ENCODE measurements around the gene GMEB2.
"Not testable (repeated sequence)": the region's sequence is repeated elsewhere in the genome, so short reads cannot be mapped to it uniquely, and the experiment has no call there.

The GMEB2 gene

GRCh38 chr20:63619505-63619904, 7.4 kb downstream of the GMEB2 start:
- WGBS: 92% methylated on average over 13 of the region's 13 CpGs
- H3K4me1 ChIP-seq (ENCODE audit: insufficient read depth, low read length): no peaks in the 10 kb centered on the region

DNA sequence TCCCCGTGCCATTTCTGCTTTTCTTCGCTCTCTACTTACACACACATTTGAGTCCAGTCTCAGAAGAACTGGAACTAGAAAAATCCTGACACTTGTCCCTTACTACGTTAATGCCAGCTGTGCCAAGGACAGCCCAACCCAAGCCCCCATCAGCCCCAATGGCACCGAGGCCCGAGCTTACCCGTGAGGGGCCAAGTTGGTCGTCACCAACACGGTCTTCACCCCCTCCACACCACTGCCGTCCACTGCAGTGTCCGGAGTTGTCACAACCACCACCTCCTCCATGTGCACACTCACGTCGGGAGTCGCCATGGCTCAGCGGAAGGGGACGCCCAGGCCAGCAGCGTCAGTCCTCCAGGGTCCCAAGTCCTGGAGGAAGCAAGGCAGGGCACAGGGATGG, 7.8 kb downstream of the GMEB2 start:
- Histone ChIP-seq H3K4me1 (ENCODE audit: insufficient read depth, low read length) (no peaks in the 10 kb centered on the region), H3K36me3 (ENCODE audit: insufficient read depth, low read length) (peaks cover 40% of the 10 kb centered on the region), H3K9ac (ENCODE audit: low read depth, low read length) (no peak overlapping the region), H3K4me3 (ENCODE audit: low read length) (no peak overlapping the region), H3K9me3 (ENCODE audit: insufficient read depth, low read depth, low read length) (peaks cover 5% of the 10 kb centered on the region), H3K27me3 (ENCODE audit: insufficient read depth, low read length) (no peaks in the 10 kb centered on the region), H3K27ac (ENCODE audit: low read depth, low read length) (no peak overlapping the region)
- 96% methylated on average over 16 of the region's 16 CpGs for whole genome bisulfite sequencing

More at GRCh38 chr20:63619505-63619904, 7.4 kb downstream of the GMEB2 start:
- H3K9me3 ChIP-seq (ENCODE audit: insufficient read depth, low read depth, low read length): peaks cover 5% of the 10 kb centered on the region
- no peak overlapping the region for H3K27ac ChIP-seq (ENCODE audit: low read depth, low read length)
- H3K9ac ChIP-seq (ENCODE audit: low read depth, low read length): no peak overlapping the region
- H3K4me3 ChIP-seq (ENCODE audit: low read length): no peak overlapping the region
- H3K27me3 ChIP-seq (ENCODE audit: insufficient read depth, low read length): no peaks in the 10 kb centered on the region
- H3K36me3 ChIP-seq (ENCODE audit: insufficient read depth, low read length): peaks cover 40% of the 10 kb centered on the region

GRCh38 chr20:63618291-63618980, 8.5 kb downstream of the GMEB2 start:
- H3K9ac ChIP-seq (ENCODE audit: low read depth, low read length): no peak overlapping the region
- 94% methylated on average over 11 of the region's 11 CpGs for WGBS
- H3K4me3 ChIP-seq (ENCODE audit: low read length): no peak overlapping the region
- no peaks in the 10 kb centered on the region for H3K4me1 ChIP-seq (ENCODE audit: insufficient read depth, low read length)
- H3K27ac ChIP-seq (ENCODE audit: low read depth, low read length): no peak overlapping the region
- peaks cover 5% of the 10 kb centered on the region for H3K9me3 ChIP-seq (ENCODE audit: insufficient read depth, low read depth, low read length)
- peaks cover 40% of the 10 kb centered on the region for H3K36me3 ChIP-seq (ENCODE audit: insufficient read depth, low read length)
- no peaks in the 10 kb centered on the region for H3K27me3 ChIP-seq (ENCODE audit: insufficient read depth, low read length)

DNA sequence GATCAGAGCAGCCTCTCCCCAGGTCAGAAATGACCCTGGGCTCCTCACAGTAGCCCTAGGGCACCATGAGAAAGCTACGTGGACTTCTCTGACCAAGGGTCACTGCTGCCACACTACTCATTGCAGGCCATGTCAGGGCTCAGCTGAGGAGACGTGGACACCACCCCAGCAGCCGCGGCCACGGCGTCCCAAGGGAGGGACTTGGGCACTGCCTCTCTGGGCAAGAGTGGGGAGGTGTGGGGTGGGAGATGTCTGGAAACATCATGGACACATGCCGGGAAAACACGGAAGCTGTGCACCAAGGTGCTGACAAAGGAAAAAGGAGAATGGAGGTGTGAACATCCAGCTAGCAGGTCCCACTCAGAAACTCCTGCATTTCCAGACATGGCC, 9.0 kb downstream of the GMEB2 start:
- Histone ChIP-seq H3K9ac (ENCODE audit: low read depth, low read length) (no peak overlapping the region), H3K4me3 (ENCODE audit: low read length) (no peak overlapping the region), H3K4me1 (ENCODE audit: insufficient read depth, low read length) (no peaks in the 10 kb centered on the region), H3K9me3 (ENCODE audit: insufficient read depth, low read depth, low read length) (peaks cover 5% of the 10 kb centered on the region), H3K36me3 (ENCODE audit: insufficient read depth, low read length) (peaks cover 40% of the 10 kb centered on the region), H3K27me3 (ENCODE audit: insufficient read depth, low read length) (no peaks in the 10 kb centered on the region), H3K27ac (ENCODE audit: low read depth, low read length) (no peak overlapping the region)
- WGBS: 89% methylated on average over 8 of the region's 8 CpGs

DNA sequence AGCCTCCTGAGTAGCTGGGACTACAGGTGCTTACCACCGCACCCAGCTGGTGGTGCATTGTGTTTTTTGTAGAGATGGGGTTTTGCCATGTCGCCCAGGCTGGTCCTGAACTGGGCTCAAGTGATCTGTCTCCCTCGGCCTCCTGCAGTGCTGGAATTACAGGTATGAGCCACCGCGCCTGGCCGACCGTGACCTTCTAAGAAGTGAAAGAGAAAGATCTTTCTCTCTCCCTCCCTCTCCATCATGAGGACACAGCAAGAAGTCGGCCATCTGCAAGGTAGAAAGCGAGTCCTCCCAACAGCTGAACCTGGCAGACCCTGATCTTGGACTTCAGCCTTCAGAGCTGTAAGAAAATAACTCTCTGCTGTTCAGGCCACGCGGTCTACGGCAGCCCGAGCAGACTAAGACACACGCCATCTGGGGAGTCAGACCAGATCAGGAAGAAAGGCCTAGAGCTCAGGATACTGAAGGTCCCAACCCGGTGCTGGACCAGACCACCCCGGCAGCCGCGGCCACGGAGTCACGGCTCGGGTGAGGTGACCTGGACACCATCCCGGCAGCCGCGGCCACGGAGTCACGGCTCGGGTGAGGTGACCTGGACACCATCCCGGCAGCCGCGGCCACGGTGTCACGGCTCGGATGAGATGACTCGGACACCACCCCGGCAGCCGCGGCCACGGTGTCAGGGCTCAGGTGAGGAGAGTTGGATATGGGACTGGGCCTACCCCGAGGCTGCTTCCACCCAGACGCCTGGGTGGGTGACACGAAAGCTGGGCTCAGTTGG, 9.6 kb downstream of the GMEB2 start:
- WGBS: 95% methylated on average over 41 of the region's 41 CpGs
- Histone ChIP-seq H3K9me3 (ENCODE audit: insufficient read depth, low read depth, low read length) (peaks cover 5% of the 10 kb centered on the region), H3K9ac (ENCODE audit: low read depth, low read length) (no peak overlapping the region), H3K36me3 (ENCODE audit: insufficient read depth, low read length) (peaks cover 40% of the 10 kb centered on the region), H3K27me3 (ENCODE audit: insufficient read depth, low read length) (no peaks in the 10 kb centered on the region), H3K4me1 (ENCODE audit: insufficient read depth, low read length) (no peaks in the 10 kb centered on the region), H3K4me3 (ENCODE audit: low read length) (no peak overlapping the region), H3K27ac (ENCODE audit: low read depth, low read length) (no peak overlapping the region)

- not testable (repeated sequence) for H3K27ac ChIP-seq (ENCODE audit: low read depth, low read length); H3K9me3 ChIP-seq (ENCODE audit: insufficient read depth, low read depth, low read length); H3K4me3 ChIP-seq (ENCODE audit: low read length); H3K9ac ChIP-seq (ENCODE audit: low read depth, low read length); H3K27me3 ChIP-seq (ENCODE audit: insufficient read depth, low read length); H3K4me1 ChIP-seq (ENCODE audit: insufficient read depth, low read length)
- WGBS: 79% methylated on average over 12 of the region's 18 CpGs
- peaks cover 40% of the 10 kb centered on the region for H3K36me3 ChIP-seq (ENCODE audit: insufficient read depth, low read length)
Measured at GRCh38 chr20:63613863-63614594, 12.9 kb downstream of the GMEB2 start.

GRCh38 chr20:63612276-63612931, 14.5 kb downstream of the GMEB2 start:
- H3K9ac ChIP-seq (ENCODE audit: low read depth, low read length): no peak overlapping the region
- WGBS: 90% methylated on average over 20 of the region's 20 CpGs

DNA sequence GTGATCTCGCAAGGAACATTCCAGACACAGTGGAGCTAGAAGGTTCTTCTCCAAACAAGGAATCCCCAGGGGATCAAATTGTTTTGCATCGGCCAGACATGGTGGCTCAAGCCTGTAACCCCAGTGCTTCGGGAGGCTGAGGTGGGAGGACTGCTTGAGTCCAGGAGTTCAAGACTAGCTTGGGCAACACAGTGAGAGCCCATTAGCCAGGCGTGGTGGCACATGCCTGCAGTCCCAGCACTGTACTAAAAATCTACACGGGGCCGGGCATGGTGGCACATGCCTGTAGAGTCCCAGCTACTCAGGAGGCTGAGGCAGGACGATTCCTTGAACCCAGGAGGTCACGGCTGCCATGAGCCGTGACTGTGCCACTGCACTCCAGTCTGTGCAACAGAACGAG, 15.3 kb downstream of the GMEB2 start:
- peaks cover 5% of the 10 kb centered on the region for H3K9me3 ChIP-seq (ENCODE audit: insufficient read depth, low read depth, low read length)
- no peak overlapping the region for H3K9ac ChIP-seq (ENCODE audit: low read depth, low read length)
- H3K27ac ChIP-seq (ENCODE audit: low read depth, low read length): no peak overlapping the region
- H3K27me3 ChIP-seq (ENCODE audit: insufficient read depth, low read length): no peaks in the 10 kb centered on the region
- WGBS: 95% methylated on average over 10 of the region's 10 CpGs
- peaks cover 18% of the 10 kb centered on the region for H3K36me3 ChIP-seq (ENCODE audit: insufficient read depth, low read length)
- H3K4me1 ChIP-seq (ENCODE audit: insufficient read depth, low read length): no peaks in the 10 kb centered on the region
- no peak overlapping the region for H3K4me3 ChIP-seq (ENCODE audit: low read length)

More at GRCh38 chr20:63612276-63612931, 14.5 kb downstream of the GMEB2 start:
- peaks cover 5% of the 10 kb centered on the region for H3K9me3 ChIP-seq (ENCODE audit: insufficient read depth, low read depth, low read length)
- no peaks in the 10 kb centered on the region for H3K27me3 ChIP-seq (ENCODE audit: insufficient read depth, low read length)
- H3K4me3 ChIP-seq (ENCODE audit: low read length): no peak overlapping the region
- H3K36me3 ChIP-seq (ENCODE audit: insufficient read depth, low read length): peaks cover 26% of the 10 kb centered on the region
- H3K27ac ChIP-seq (ENCODE audit: low read depth, low read length): no peak overlapping the region
- no peaks in the 10 kb centered on the region for H3K4me1 ChIP-seq (ENCODE audit: insufficient read depth, low read length)

GRCh38 chr20:63610581-63611435, 16.1 kb downstream of the GMEB2 start:
- Histone ChIP-seq H3K9me3 (ENCODE audit: insufficient read depth, low read depth, low read length) (peaks cover 5% of the 10 kb centered on the region), H3K27ac (ENCODE audit: low read depth, low read length) (no peak overlapping the region), H3K4me3 (ENCODE audit: low read length) (no peak overlapping the region), H3K27me3 (ENCODE audit: insufficient read depth, low read length) (no peaks in the 10 kb centered on the region), H3K9ac (ENCODE audit: low read depth, low read length) (no peak overlapping the region), H3K4me1 (ENCODE audit: insufficient read depth, low read length) (no peaks in the 10 kb centered on the region), H3K36me3 (ENCODE audit: insufficient read depth, low read length) (peaks cover 13% of the 10 kb centered on the region)
- WGBS: 92% methylated on average over 17 of the region's 17 CpGs

DNA sequence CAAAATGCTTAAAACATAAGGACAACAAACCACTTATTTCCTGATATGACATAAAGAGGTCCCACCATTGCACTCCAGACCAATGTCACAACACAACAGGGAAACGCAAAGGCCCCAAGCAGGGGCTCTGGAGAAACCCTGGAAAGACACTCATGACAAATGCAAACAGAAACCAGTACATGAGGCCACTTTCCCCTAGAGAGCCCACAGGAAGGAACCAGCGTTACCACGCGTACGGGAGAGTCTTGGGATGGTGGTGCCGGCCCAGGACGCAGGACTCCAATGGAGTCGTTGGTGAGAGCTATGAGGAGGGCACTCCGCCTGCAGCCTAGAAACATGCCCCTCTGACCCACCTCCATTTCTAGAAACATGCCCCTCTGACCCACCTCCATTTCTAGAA, 20.2 kb downstream of the GMEB2 start:
- Histone ChIP-seq H3K36me3 (ENCODE audit: insufficient read depth, low read length) (peaks cover 19% of the 10 kb centered on the region), H3K4me3 (ENCODE audit: low read length) (no peak overlapping the region), H3K9ac (ENCODE audit: low read depth, low read length) (no peak overlapping the region), H3K9me3 (ENCODE audit: insufficient read depth, low read depth, low read length) (no peaks in the 10 kb centered on the region), H3K4me1 (ENCODE audit: insufficient read depth, low read length) (no peaks in the 10 kb centered on the region), H3K27ac (ENCODE audit: low read depth, low read length) (no peak overlapping the region), H3K27me3 (ENCODE audit: insufficient read depth, low read length) (no peaks in the 10 kb centered on the region)
- WGBS: 97% methylated on average over 9 of the region's 9 CpGs
